Measurements from ENCODE around the gene GLI3.

- TF ChIP-seq CTCF (IDR thresholded peaks at IDR 0.05) = no peak
- TF ChIP-seq POLR2A (IDR thresholded peaks at IDR 0.05) = no peak
Observed at GRCh38 chr7:42212541-42213090, 24.4 kb downstream of the GLI3 start.

Data from adrenal gland (tissue), 5 donors.